Lower lobe of right lung (tissue), 2 donors: ENCODE data around the gene CCDC157. TPM values are rescaled to one million over a fixed set of nuclear protein-coding genes. Genes with fewer than 3 reads are reported as not detected.
"Not testable (repeated sequence)": the region's sequence is repeated elsewhere in the genome, so short reads cannot be mapped to it uniquely, and the experiment has no call there.

Experiments used
- ATAC-seq, 2 donors: fragments of 200-7000 bp; cut with Tn5 transposase; one replicate each; pipeline ENCODE4 v1.9.1; 2020 to 2022; ENCODE audit warnings: mild to moderate bottlenecking in 2 of 2, moderate library complexity in 2 of 2
- DNase-seq: peaks from one replicate; pipeline ENCODE4 v3.0.0-alpha.2; 2020
- H3K27ac ChIP-seq: fragments of 200-600 bp; one replicate; pipeline ENCODE4 v1.8.0; 2022
- H3K27me3 ChIP-seq: fragments of 200-600 bp; one replicate; pipeline ENCODE4 v1.8.0; 2022; ENCODE audit warnings: low read depth
- H3K36me3 ChIP-seq: fragments of 200-600 bp; one replicate; pipeline ENCODE4 v1.8.0; 2022; ENCODE audit warnings: mild to moderate bottlenecking
- H3K4me1 ChIP-seq: fragments of 200-600 bp; one replicate; pipeline ENCODE4 v1.8.0; 2022
- H3K4me3 ChIP-seq: fragments of 200-600 bp; one replicate; pipeline ENCODE4 v1.8.0; 2022; ENCODE audit warnings: mild to moderate bottlenecking
- H3K9me3 ChIP-seq: fragments of 200-600 bp; one replicate; pipeline ENCODE4 v1.8.0; 2022
- CTCF ChIP-seq: fragments of 200-600 bp; IDR thresholded peaks from one replicate; pipeline ENCODE4 v1.8.0; 2022; ENCODE audit warnings: antibody characterized with exemption, mild to moderate bottlenecking
- intact Hi-C: fragments of 100-400 bp; cut with DNase I; formaldehyde crosslinking; loops from one replicate; pipeline ENCODE4 v1.11.0; 2022
- total RNA-seq: library from RNA; stranded (reverse); fragmentation: NEBNext Ultra II Directional; extraction: Animal tissue kit (Norgen Biotek cat#: 25700); gene quantifications from one replicate; pipeline ENCODE4 v1.2.1, GENCODE V29; 2021
- donor health status: DM: no; HTN: yes; CAD: no; lungs with severe emphysema.

The CCDC157 gene
- total RNA-seq, 1 donor from 2014 or later = 5.2 TPM

- intact Hi-C loops = no loop called here
- TF ChIP-seq CTCF = no peak
- Histone ChIP-seq H3K4me1 (peaks cover 30% of the 10 kb centered on the region), H3K9me3 (no peaks in the 10 kb centered on the region), H3K27ac (no peak overlapping the region), H3K4me3 (no peak overlapping the region), H3K36me3 (no peaks in the 10 kb centered on the region), H3K27me3 (peaks cover 22% of the 10 kb centered on the region)
- ATAC-seq (no peak), DNase-seq (no peak)
Measured at GRCh38 chr22:30399718-30400117, 42.9 kb downstream of the CCDC157 start.

- Histone ChIP-seq H3K27ac (no peak overlapping the region), H3K36me3 (no peaks in the 10 kb centered on the region), H3K27me3 (peaks cover 22% of the 10 kb centered on the region), H3K9me3 (no peaks in the 10 kb centered on the region), H3K4me1 (peaks cover 30% of the 10 kb centered on the region), H3K4me3 (no peak overlapping the region)
- intact Hi-C loops = no loop called here
- no peak for DNase-seq
- no peak for TF ChIP-seq CTCF
- no peak for ATAC-seq
Measured at GRCh38 chr22:30400159-30400558, 43.4 kb downstream of the CCDC157 start.

- Histone ChIP-seq H3K4me1 (peaks cover 29% of the 10 kb centered on the region), H3K27me3 (peaks cover 22% of the 10 kb centered on the region)
- H3K4me3 ChIP-seq, H3K9me3 ChIP-seq, intact Hi-C loops, ATAC-seq, H3K36me3 ChIP-seq, H3K27ac ChIP-seq, DNase-seq: not testable (repeated sequence)
Measured at GRCh38 chr22:30401024-30401423, 44.2 kb downstream of the CCDC157 start.

DNA sequence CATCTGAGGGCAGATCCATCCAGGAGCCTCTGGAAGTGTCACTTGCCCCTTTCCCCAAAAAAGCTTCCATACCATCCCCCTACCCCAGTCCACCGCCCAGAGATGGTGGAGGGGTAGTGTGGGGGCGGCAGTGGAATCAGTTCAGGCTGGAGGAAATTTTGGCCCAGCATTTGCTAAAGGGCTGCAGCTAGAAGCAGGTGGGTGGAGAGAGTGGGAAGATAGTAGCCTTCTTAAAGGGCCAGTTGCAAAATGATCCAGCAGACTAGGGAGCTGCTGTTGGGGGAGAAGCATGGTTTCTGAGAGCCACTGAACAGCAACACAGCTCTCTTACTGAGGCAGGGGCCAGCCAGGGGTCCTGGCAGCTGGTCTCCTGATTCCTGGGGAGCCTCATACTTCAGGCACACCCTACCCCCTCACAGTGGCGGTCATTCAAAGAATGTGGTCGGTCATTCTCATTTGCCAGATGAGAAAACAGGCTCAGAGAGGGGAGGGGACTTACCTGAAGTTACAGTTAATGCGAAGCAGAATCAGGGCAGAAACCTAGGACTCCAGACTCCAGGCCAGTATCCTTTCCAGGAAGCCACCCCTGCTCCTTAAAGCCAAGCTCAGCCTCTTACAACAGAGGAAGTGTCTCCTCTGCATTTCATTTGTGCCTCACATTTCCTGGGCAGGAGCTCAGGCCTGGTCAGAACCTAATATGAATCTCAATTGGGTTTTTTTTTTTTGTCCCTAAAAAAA lies 45.4 kb downstream of the CCDC157 start:
- no peak for TF ChIP-seq CTCF
- ATAC-seq = no peak
- Histone ChIP-seq H3K27me3 (peaks cover 12% of the 10 kb centered on the region), H3K4me3 (no peak overlapping the region), H3K4me1 (peaks cover 18% of the 10 kb centered on the region), H3K36me3 (peaks cover 8% of the 10 kb centered on the region), H3K9me3 (no peaks in the 10 kb centered on the region), H3K27ac (no peak overlapping the region)
- DNase-seq = no peak
- intact Hi-C loops = no loop called here

- H3K36me3 ChIP-seq = peaks cover 13% of the 10 kb centered on the region
- H3K4me3 ChIP-seq, H3K27me3 ChIP-seq, H3K27ac ChIP-seq, intact Hi-C loops, DNase-seq, ATAC-seq, H3K9me3 ChIP-seq: not testable (repeated sequence)
- peaks cover 13% of the 10 kb centered on the region for H3K4me1 ChIP-seq
Measured at GRCh38 chr22:30402766-30403104, 45.9 kb downstream of the CCDC157 start.

GRCh38 chr22:30404307-30404706 lies 47.5 kb downstream of the CCDC157 start:
- Histone ChIP-seq H3K27ac (no peak overlapping the region), H3K36me3 (peaks cover 19% of the 10 kb centered on the region), H3K27me3 (no peaks in the 10 kb centered on the region), H3K4me1 (no peaks in the 10 kb centered on the region), H3K9me3 (no peaks in the 10 kb centered on the region), H3K4me3 (no peak overlapping the region)
- intact Hi-C loops = no loop called here
- ATAC-seq = no peak
- no peak for TF ChIP-seq CTCF
- no peak for DNase-seq
